Upper lobe of right lung (tissue), 1 donor: ENCODE results near the gene KIF25. TPM values are rescaled to one million over a fixed set of nuclear protein-coding genes. Genes with fewer than 3 reads are reported as not detected.

Experiments used
- ATAC-seq: fragments of 200-7000 bp; cut with Tn5 transposase; one replicate; pipeline ENCODE4 v1.9.1; 2020; ENCODE audit warnings: mild to moderate bottlenecking, moderate library complexity
- DNase-seq: peaks from one replicate; pipeline ENCODE4 v3.0.0-alpha.2; 2020
- H3K27ac ChIP-seq: fragments of 200-600 bp; one replicate; pipeline ENCODE4 v1.8.0; 2022
- H3K27me3 ChIP-seq: fragments of 200-600 bp; one replicate; pipeline ENCODE4 v1.8.0; 2022; ENCODE audit warnings: mild to moderate bottlenecking
- H3K36me3 ChIP-seq: fragments of 200-600 bp; one replicate; pipeline ENCODE4 v1.8.0; 2022
- H3K4me1 ChIP-seq: fragments of 200-600 bp; one replicate; pipeline ENCODE4 v1.8.0; 2022
- H3K4me3 ChIP-seq: fragments of 200-600 bp; one replicate; pipeline ENCODE4 v1.8.0; 2022; ENCODE audit warnings: mild to moderate bottlenecking
- H3K9me3 ChIP-seq: fragments of 200-600 bp; one replicate; pipeline ENCODE4 v1.8.0; 2022
- CTCF ChIP-seq: fragments of 200-600 bp; IDR thresholded peaks from one replicate; pipeline ENCODE4 v1.8.0; 2022; ENCODE audit warnings: antibody characterized with exemption
- intact Hi-C: fragments of 100-400 bp; cut with DNase I; formaldehyde crosslinking; loops from one replicate; pipeline ENCODE4 v1.11.0; 2022
- total RNA-seq: library from RNA; stranded (reverse); fragmentation: NEBNext Ultra II Directional; extraction: Animal tissue kit (Norgen Biotek cat#: 25700); gene quantifications from one replicate; pipeline ENCODE4 v1.2.1, GENCODE V29; 2021
- donor health status: DM: no; HTN: yes; CAD: no; lungs with severe emphysema.

KIF25 gene
- total RNA-seq, 1 donor from 2014 or later, result 0.96 TPM

- H3K9me3 ChIP-seq, result no peaks in the 10 kb centered on the region
- no peaks in the 10 kb centered on the region for H3K36me3 ChIP-seq
- H3K4me3 ChIP-seq, result no peak overlapping the region
- H3K27me3 ChIP-seq, result no peaks in the 10 kb centered on the region
- H3K27ac ChIP-seq, result no peak overlapping the region
- H3K4me1 ChIP-seq, result peaks cover 6% of the 10 kb centered on the region
- DNase-seq (no peak), ATAC-seq (no peak)
- intact Hi-C loops, result no loop called here
- no peak for TF ChIP-seq CTCF
Measured at GRCh38 chr6:168048724-168049025, 51.2 kb downstream of the KIF25 start.

GRCh38 chr6:168049277-168049676 lies 51.8 kb downstream of the KIF25 start:
- Histone ChIP-seq H3K4me3 (no peak overlapping the region), H3K9me3 (no peaks in the 10 kb centered on the region), H3K27ac (peak overlapping the region; percentile 72), H3K27me3 (no peaks in the 10 kb centered on the region), H3K36me3 (no peaks in the 10 kb centered on the region), H3K4me1 (peaks cover 6% of the 10 kb centered on the region)
- intact Hi-C loops, result no loop called here
- ATAC-seq (no peak), DNase-seq (no peak)
- TF ChIP-seq CTCF, result no peak

DNA sequence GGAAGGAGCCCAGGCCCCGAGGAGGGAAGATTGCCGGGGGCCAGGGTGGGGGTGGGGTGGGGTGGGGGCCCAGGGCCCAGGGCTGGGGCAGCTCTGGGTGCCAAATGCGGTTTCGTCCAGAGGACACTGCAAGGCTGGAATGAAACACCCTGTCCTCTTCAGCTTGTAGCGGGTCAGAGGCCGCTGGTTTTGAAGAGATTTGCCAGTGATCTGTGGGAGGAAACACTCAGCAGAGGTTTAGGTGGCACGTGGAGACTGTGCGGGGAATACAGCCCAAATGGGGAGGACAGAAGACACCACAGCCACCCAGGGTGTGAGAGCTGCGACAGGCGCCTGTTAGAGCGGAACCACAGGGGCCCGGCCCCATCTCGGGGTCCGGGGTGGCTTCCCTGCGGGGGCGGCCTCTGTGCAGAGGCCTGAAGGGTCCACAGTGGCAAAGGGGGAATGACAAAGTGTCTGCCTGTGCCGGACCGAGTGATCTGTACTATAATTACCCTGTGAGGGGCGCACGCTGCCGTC lies 52.3 kb downstream of the KIF25 start:
- no peak for TF ChIP-seq CTCF
- intact Hi-C loops, result loop anchor here (10.0 kb wide), 1 partner anchor 655 kb away; no protein-coding TSS in a partner anchor
- ATAC-seq (no peak), DNase-seq (no peak)
- peaks cover 6% of the 10 kb centered on the region for H3K4me1 ChIP-seq
- no peak overlapping the region for H3K4me3 ChIP-seq
- H3K9me3 ChIP-seq, result no peaks in the 10 kb centered on the region
- no peaks in the 10 kb centered on the region for H3K36me3 ChIP-seq
- no peaks in the 10 kb centered on the region for H3K27me3 ChIP-seq
- peak overlapping the region; percentile 72 for H3K27ac ChIP-seq

DNA sequence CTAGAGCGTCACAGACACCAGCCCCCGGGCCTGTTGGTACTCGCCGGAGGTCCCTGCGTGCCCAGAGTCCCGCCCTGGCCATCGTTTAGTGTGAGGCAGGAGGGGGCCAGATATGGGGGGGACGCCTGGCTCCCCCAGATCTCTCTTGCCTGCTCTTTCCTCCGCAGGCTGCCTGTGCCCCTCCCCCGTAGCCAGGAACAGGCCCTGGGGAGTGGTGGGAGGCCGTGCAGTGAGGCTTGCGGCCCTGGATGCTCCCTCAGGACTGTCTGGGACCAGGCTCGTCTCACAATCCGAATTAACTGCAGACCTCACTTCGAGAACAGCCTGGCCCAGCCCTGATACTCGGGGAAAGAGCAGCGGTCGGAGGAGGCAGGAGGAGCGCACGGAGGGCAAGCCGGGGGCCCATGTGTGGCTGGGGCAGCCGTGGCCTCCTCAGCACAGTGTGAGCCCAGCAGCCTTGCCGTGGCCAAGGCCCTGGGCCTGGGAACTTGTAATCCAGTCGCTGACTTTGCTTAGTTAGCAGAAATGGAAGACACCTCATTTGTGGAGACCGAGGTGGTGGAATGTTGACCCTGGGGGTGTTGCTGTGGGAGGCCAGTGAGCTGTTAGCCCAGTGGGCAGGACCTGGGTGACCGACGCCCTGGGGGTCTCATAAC lies 52.9 kb downstream of the KIF25 start:
- no peaks in the 10 kb centered on the region for H3K27me3 ChIP-seq
- DNase-seq (no peak), ATAC-seq (peak; percentile 26)
- H3K27ac ChIP-seq, result peak overlapping the region; percentile 72
- peaks cover 6% of the 10 kb centered on the region for H3K4me1 ChIP-seq
- no peak overlapping the region for H3K4me3 ChIP-seq
- no peak for TF ChIP-seq CTCF
- intact Hi-C loops, result loop anchor here (10.0 kb wide), 1 partner anchor 656 kb away; no protein-coding TSS in a partner anchor
- H3K36me3 ChIP-seq, result no peaks in the 10 kb centered on the region
- H3K9me3 ChIP-seq, result no peaks in the 10 kb centered on the region

- Histone ChIP-seq H3K4me3 (no peak overlapping the region), H3K27me3 (no peaks in the 10 kb centered on the region), H3K36me3 (no peaks in the 10 kb centered on the region), H3K27ac (no peak overlapping the region), H3K4me1 (peaks cover 5% of the 10 kb centered on the region), H3K9me3 (no peaks in the 10 kb centered on the region)
- DNase-seq (no peak), ATAC-seq (peak; percentile 5)
- intact Hi-C loops, result loop anchor here (10.0 kb wide), 1 partner anchor 656 kb away; no protein-coding TSS in a partner anchor
- TF ChIP-seq CTCF, result peak; percentile 20
Measured at GRCh38 chr6:168050881-168051586, 53.6 kb downstream of the KIF25 start.
